ENCODE data around the gene SLC6A19. TPM values are rescaled to one million over a fixed set of nuclear protein-coding genes. Genes with fewer than 3 reads are reported as not detected.

The SLC6A19 gene
- total RNA-seq, 1 experiment from 2014 or later, result 0.04 TPM

GRCh38 chr5:1180841-1181271, 20.5 kb upstream of the SLC6A19 start (continued):
- no peak for TF ChIP-seq PRDM15 (CRISPR knock-in tag; IDR thresholded peaks at IDR 0.05)
- TF ChIP-seq NFE2L1 (CRISPR knock-in tag; IDR thresholded peaks at IDR 0.05), result no peak
- no peak for TF ChIP-seq EMX1 (CRISPR knock-in tag; IDR thresholded peaks at IDR 0.05)
- no peak for TF ChIP-seq FOXP1 (CRISPR knock-in tag; IDR thresholded peaks at IDR 0.05; ENCODE audit: borderline replicate concordance)
- no peak for TF ChIP-seq MLX (CRISPR knock-in tag; IDR thresholded peaks at IDR 0.05)
- no peak for TF ChIP-seq SP1 (CRISPR knock-in tag; conservative IDR thresholded peaks at IDR 0.05)
- no peak for TF ChIP-seq ZNF263 (CRISPR knock-in tag; IDR thresholded peaks at IDR 0.05; ENCODE audit: low read depth)
- no peak for TF ChIP-seq TCF7 (CRISPR knock-in tag; IDR thresholded peaks at IDR 0.05; ENCODE audit: low read depth)
- TF ChIP-seq STAT6 (CRISPR knock-in tag; conservative IDR thresholded peaks at IDR 0.05; ENCODE audit: low read depth), result no peak

GRCh38 chr5:1181451-1182359, 19.7 kb upstream of the SLC6A19 start:
- ATAC-seq (no peak), DNase-seq (ENCODE audit: low spot score) (no peak)
- Mint-ChIP-seq H3K4me3 (no peak overlapping the region), H3K9me3 (no peaks in the 10 kb centered on the region), H3K4me1 (no peaks in the 10 kb centered on the region), H3K36me3 (no peaks in the 10 kb centered on the region), H3K27me3 (ENCODE audit: low read depth) (no peaks in the 10 kb centered on the region), H3K27ac (no peak overlapping the region)
- ChIA-PET POLR2A (no interaction called here), CTCF (no interaction called here)
- TF ChIP-seq ZNF317 (CRISPR knock-in tag; IDR thresholded peaks at IDR 0.05; ENCODE audit: borderline replicate concordance, low read depth) (no peak), FOXJ3 (CRISPR knock-in tag; IDR thresholded peaks at IDR 0.05; ENCODE audit: borderline replicate concordance) (no peak), ATF6 (CRISPR knock-in tag; IDR thresholded peaks at IDR 0.05) (no peak), ZNF219 (CRISPR knock-in tag; IDR thresholded peaks at IDR 0.05; ENCODE audit: borderline replicate concordance) (no peak), ZMAT4 (CRISPR knock-in tag; IDR thresholded peaks at IDR 0.05) (no peak), USF1 (CRISPR knock-in tag; IDR thresholded peaks at IDR 0.05) (no peak), CBFB (CRISPR knock-in tag; IDR thresholded peaks at IDR 0.05; ENCODE audit: low read depth) (no peak), ZBTB21 (CRISPR knock-in tag; IDR thresholded peaks at IDR 0.05; ENCODE audit: borderline replicate concordance) (no peak), CREM (CRISPR knock-in tag; IDR thresholded peaks at IDR 0.05) (no peak), NR1H2 (CRISPR knock-in tag; IDR thresholded peaks at IDR 0.05) (no peak), ZNF425 (CRISPR knock-in tag; conservative IDR thresholded peaks at IDR 0.05) (no peak), TEAD1 (CRISPR knock-in tag; IDR thresholded peaks at IDR 0.05) (no peak), NR3C1 (CRISPR knock-in tag; conservative IDR thresholded peaks at IDR 0.05; ENCODE audit: low read depth) (no peak), GABPB1 (CRISPR knock-in tag; IDR thresholded peaks at IDR 0.05) (no peak), CREB1 (CRISPR knock-in tag; IDR thresholded peaks at IDR 0.05) (no peak)
